ENCODE results near the gene CYP46A1.
A peak's percentile ranks its signal among the peaks of the same experiment; 100 is the strongest.

Gene CYP46A1

GRCh38 chr14:99749763-99750715, 65.9 kb downstream of the CYP46A1 start:
- Mint-ChIP-seq H3K27me3 (ENCODE audit: low read depth) (peaks cover 44% of the 10 kb centered on the region), H3K36me3 (ENCODE audit: low read depth) (no peaks in the 10 kb centered on the region), H3K4me3 (peak overlapping the region in 1 of 3 experiments; percentile 22), H3K4me1 (peaks cover 76% of the 10 kb centered on the region), H3K27ac (peak overlapping the region in 2 of 3 experiments; percentile 42 to 50), H3K9me3 (no peaks in the 10 kb centered on the region)
- TF ChIP-seq, protein P1, sequence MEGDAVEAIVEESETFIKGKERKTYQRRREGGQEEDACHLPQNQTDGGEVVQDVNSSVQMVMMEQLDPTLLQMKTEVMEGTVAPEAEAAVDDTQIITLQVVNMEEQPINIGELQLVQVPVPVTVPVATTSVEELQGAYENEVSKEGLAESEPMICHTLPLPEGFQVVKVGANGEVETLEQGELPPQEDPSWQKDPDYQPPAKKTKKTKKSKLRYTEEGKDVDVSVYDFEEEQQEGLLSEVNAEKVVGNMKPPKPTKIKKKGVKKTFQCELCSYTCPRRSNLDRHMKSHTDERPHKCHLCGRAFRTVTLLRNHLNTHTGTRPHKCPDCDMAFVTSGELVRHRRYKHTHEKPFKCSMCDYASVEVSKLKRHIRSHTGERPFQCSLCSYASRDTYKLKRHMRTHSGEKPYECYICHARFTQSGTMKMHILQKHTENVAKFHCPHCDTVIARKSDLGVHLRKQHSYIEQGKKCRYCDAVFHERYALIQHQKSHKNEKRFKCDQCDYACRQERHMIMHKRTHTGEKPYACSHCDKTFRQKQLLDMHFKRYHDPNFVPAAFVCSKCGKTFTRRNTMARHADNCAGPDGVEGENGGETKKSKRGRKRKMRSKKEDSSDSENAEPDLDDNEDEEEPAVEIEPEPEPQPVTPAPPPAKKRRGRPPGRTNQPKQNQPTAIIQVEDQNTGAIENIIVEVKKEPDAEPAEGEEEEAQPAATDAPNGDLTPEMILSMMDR (IDR thresholded peaks at IDR 0.05; ENCODE audit: unreplicated experiment in 3 of 3) = no peak

DNA sequence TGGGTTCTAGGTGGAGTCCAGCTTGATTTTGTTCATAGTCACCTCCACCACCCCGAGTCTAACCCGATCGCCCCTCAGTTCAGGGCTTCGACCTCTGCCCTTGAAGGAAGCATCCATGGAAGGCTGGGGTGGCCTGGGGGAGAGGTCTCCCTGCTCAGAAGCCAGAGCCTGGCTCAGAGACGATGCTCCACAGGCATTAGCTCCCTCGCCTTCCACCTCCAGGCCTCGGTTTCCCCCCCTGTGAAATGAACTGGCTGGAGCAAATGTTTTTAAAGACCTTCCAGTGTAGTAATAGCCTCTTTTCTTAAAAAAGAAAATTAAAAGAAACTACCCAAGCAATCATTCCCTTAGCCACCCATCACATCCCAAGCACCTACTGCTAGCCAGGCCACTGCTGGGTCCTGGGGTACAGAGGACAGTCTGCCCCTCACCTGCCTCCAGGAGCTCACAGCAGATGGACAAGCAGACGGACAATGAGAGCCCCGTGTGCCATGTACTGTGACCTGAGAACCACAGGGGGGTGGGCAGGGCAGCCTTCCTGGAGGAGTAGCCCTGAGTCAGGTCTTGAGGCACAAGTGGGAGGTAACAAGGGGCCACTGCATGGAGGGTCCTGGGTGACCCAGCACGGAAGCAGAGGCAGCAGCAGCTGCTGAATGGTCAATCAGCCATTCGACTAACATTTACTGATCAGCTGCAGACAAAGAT, 66.8 kb downstream of the CYP46A1 start:
- Mint-ChIP-seq H3K27me3 (ENCODE audit: low read depth) (peaks cover 42% of the 10 kb centered on the region), H3K4me1 (peaks cover 67% of the 10 kb centered on the region), H3K36me3 (ENCODE audit: low read depth) (no peaks in the 10 kb centered on the region), H3K27ac (peak overlapping the region in 2 of 3 experiments; percentile 24 to 50), H3K9me3 (no peaks in the 10 kb centered on the region), H3K4me3 (no peak overlapping the region)
- TF ChIP-seq, protein P1 (IDR thresholded peaks at IDR 0.05; ENCODE audit: unreplicated experiment in 3 of 3) = no peak

- TF ChIP-seq, protein P1 (IDR thresholded peaks at IDR 0.05; ENCODE audit: unreplicated experiment in 3 of 3) = no peak
- H3K27ac Mint-ChIP-seq = peak overlapping the region; percentile 24 to 50 (median 25)
Measured at GRCh38 chr14:99751539-99752485, 67.7 kb downstream of the CYP46A1 start.

DNA sequence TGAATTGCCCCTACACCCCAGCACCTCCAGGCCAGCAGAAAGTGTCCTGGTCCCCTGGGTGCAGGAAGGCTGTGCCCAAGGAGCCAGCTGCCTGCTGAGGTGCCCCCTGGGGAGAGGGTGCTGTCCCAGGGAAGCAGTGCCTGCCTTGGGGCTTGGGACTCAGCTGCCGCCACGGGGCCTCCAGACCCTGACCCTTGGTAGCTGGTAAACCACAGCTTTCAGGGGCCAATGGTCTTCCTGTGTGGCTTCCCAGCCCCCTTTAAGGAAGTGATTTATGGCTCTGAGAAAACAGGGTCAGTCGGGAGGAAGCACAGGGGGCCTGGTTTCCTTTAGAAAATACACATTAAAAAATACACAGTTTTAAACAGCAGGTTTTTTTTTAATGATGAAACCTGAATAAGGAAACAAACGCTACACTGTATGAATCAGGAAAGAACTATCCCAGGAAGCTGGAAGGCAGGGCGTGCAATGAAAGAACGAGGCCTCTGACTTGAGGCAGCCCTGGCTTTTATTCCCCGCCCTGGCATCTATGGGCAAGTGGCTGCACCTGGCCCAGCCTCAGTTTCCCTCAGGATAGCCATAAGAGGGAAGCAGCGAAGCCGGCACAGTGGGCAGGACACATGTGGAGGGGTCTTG, 68.5 kb downstream of the CYP46A1 start:
- peak overlapping the region; percentile 40 to 86 (median 50) for H3K27ac Mint-ChIP-seq
- peaks cover 66% of the 10 kb centered on the region for H3K4me1 Mint-ChIP-seq
- H3K36me3 Mint-ChIP-seq (ENCODE audit: low read depth) = no peaks in the 10 kb centered on the region
- H3K9me3 Mint-ChIP-seq = no peaks in the 10 kb centered on the region
- H3K4me3 Mint-ChIP-seq = no peak overlapping the region
- H3K27me3 Mint-ChIP-seq (ENCODE audit: low read depth) = peaks cover 42% of the 10 kb centered on the region
- TF ChIP-seq, protein P1 (IDR thresholded peaks at IDR 0.05; ENCODE audit: unreplicated experiment in 3 of 3) = no peak

More at GRCh38 chr14:99751539-99752485, 67.7 kb downstream of the CYP46A1 start:
- no peaks in the 10 kb centered on the region for H3K36me3 Mint-ChIP-seq (ENCODE audit: low read depth)
- H3K4me3 Mint-ChIP-seq = peak overlapping the region in 2 of 3 experiments; percentile 14 to 34
- peaks cover 42% of the 10 kb centered on the region for H3K27me3 Mint-ChIP-seq (ENCODE audit: low read depth)
- H3K9me3 Mint-ChIP-seq = no peaks in the 10 kb centered on the region
- peaks cover 71% of the 10 kb centered on the region for H3K4me1 Mint-ChIP-seq

Data from nephron (organoid).